SK-N-SH (cell line): Measurements from ENCODE around the gene TUBA1A. TPM values are rescaled to one million over a fixed set of nuclear protein-coding genes. Genes with fewer than 3 reads are reported as not detected.

ENCODE experiments used
- CTCF ChIA-PET: fragments of 300-600, 350-600 bp; formaldehyde crosslinking; extraction: SDS; loops from one replicate; lab custom pipeline; 2021; lab: Yijun Ruan, JAX
- POLR2A ChIA-PET: fragments of 350-600 bp; sonication (Branson Sonifier 250); formaldehyde crosslinking; extraction: SDS; loops from one replicate; lab custom pipeline; 2020; ENCODE audit warnings: antibody characterized with exemption, inconsistent platforms; lab: Yijun Ruan, JAX
- DNase-seq: peaks from one replicate; pipeline ENCODE4 v3.0.0; 2012
- H2AFZ ChIP-seq: fragments of 200-600 bp; sonication (generic); 2 replicates; pipeline ENCODE4 v1.8.1; 2016; ENCODE audit warnings: antibody characterized with exemption, mild to moderate bottlenecking, low read depth
- H3F3A ChIP-seq: fragments of 200-600 bp; sonication (generic); replicated peaks from 2 replicates; pipeline ENCODE3; 2016; ENCODE audit warnings: antibody characterized with exemption, mild to moderate bottlenecking; ENCODE audit not compliant: insufficient read depth
- H3K27ac ChIP-seq, 2 experiments: fragments of 200-500 bp in 1 of 2; fragments of 200-600 bp in 1 of 2; sonication (Bioruptor generic) in 1 of 2; sonication (generic), shearing (Covaris generic) in 1 of 2; 2 replicates each; pipeline versions ENCODE4 v1.5.1 to v1.6.1; 2014 to 2016; ENCODE audit warnings: low read depth in 2 of 2, inconsistent platforms in 1 of 2, low read length in 1 of 2, mild to moderate bottlenecking in 1 of 2, mixed read lengths in 1 of 2
- H3K27me3 ChIP-seq: fragments of 200-600 bp; sonication (generic), shearing (Covaris generic); 2 replicates; pipeline ENCODE4 v1.6.1; 2016; ENCODE audit warnings: mixed run types; ENCODE audit not compliant: insufficient read depth
- H3K36me3 ChIP-seq, 2 experiments: fragments of 200-500 bp in 1 of 2; fragments of 200-600 bp in 1 of 2; sonication (Bioruptor generic) in 1 of 2; sonication (generic) in 1 of 2; replicated peaks in 1 of 2; 2 replicates each; pipeline versions ENCODE3 to v1.5.1; 2014 to 2016; ENCODE audit warnings: low read length in 1 of 2, mild to moderate bottlenecking in 1 of 2; ENCODE audit not compliant: insufficient read depth in 2 of 2, control insufficient read depth in 1 of 2
- H3K4me1 ChIP-seq, 2 experiments: fragments of 200-500 bp in 1 of 2; fragments of 200-600 bp in 1 of 2; sonication (Bioruptor generic) in 1 of 2; sonication (generic), shearing (Covaris generic) in 1 of 2; 2 replicates each; pipeline versions ENCODE4 v1.5.1 to v1.6.1; 2014 to 2016; ENCODE audit warnings: low read depth in 1 of 2, low read length in 1 of 2, mixed run types in 1 of 2; ENCODE audit not compliant: insufficient read depth in 2 of 2, control insufficient read depth in 1 of 2
- H3K4me2 ChIP-seq: fragments of 200-600 bp; sonication (generic), shearing (Covaris generic); 2 replicates; pipeline ENCODE4 v1.6.1; 2017; ENCODE audit warnings: mixed run types
- H3K4me3 ChIP-seq, 2 experiments: fragments of 200-500 bp in 1 of 2; fragments of 200-600 bp in 1 of 2; sonication (Bioruptor generic) in 1 of 2; sonication (generic), shearing (Covaris generic) in 1 of 2; 2 replicates each; pipeline versions ENCODE4 v1.5.1 to v1.8.1; 2014 to 2016; ENCODE audit warnings: low read depth in 2 of 2, inconsistent platforms in 1 of 2, low read length in 1 of 2, mild to moderate bottlenecking in 1 of 2, mixed read lengths in 1 of 2, moderate library complexity in 1 of 2
- H3K79me2 ChIP-seq: fragments of 200-600 bp; sonication (generic); 2 replicates; pipeline ENCODE4 v1.8.1; 2017; ENCODE audit warnings: mild to moderate bottlenecking; ENCODE audit not compliant: insufficient read depth
- H3K9ac ChIP-seq: fragments of 200-600 bp; sonication (generic); 2 replicates; pipeline ENCODE4 v1.6.1; 2017; ENCODE audit warnings: mixed run types
- H3K9me2 ChIP-seq: fragments of 200-600 bp; sonication (generic); 2 replicates; pipeline ENCODE4 v1.6.1; 2017; ENCODE audit warnings: mixed run types
- H3K9me3 ChIP-seq: fragments of 200-600 bp; sonication (generic); 2 replicates; pipeline ENCODE4 v1.6.1; 2017; ENCODE audit warnings: mixed run types, mild to moderate bottlenecking, moderate library complexity
- H4K20me1 ChIP-seq: fragments of 200-600 bp; sonication (generic); 2 replicates; pipeline ENCODE4 v1.6.1; 2017; ENCODE audit warnings: mild to moderate bottlenecking, mixed run types; ENCODE audit not compliant: insufficient read depth
- ELF1 ChIP-seq: IDR thresholded peaks from 2 replicates; pipeline ENCODE4 v1.4.0; 2012
- FOXJ3 ChIP-seq: sonication (generic); formaldehyde crosslinking; IDR thresholded peaks from 2 replicates; pipeline ENCODE4 v1.5.1; 2020; ENCODE audit warnings: mild to moderate bottlenecking, missing genetic modification reagents
- FOXM1 ChIP-seq: IDR thresholded peaks from 2 replicates; pipeline ENCODE4 v1.4.0; 2012; ENCODE audit warnings: low read depth, mild to moderate bottlenecking
- JUND ChIP-seq: IDR thresholded peaks from 2 replicates; pipeline ENCODE4 v1.4.0; 2012
- MEF2A ChIP-seq: IDR thresholded peaks from 2 replicates; pipeline ENCODE4 v1.4.0; 2012; ENCODE audit warnings: low read depth, borderline replicate concordance
- RAD21 ChIP-seq: IDR thresholded peaks from 2 replicates; pipeline ENCODE4 v1.6.1; 2012; ENCODE audit warnings: mild to moderate bottlenecking, low read length
- REST ChIP-seq: IDR thresholded peaks from 2 replicates; pipeline ENCODE4 v1.6.1; 2012; ENCODE audit warnings: mild to moderate bottlenecking, low read depth, low read length, moderate library complexity
- RFX5 ChIP-seq: IDR thresholded peaks from 2 replicates; pipeline ENCODE4 v1.6.1; 2012; ENCODE audit warnings: mild to moderate bottlenecking, improper control_type of control experiment, low read length
- TAF1 ChIP-seq: IDR thresholded peaks from 2 replicates; pipeline ENCODE4 v1.6.1; 2012; ENCODE audit warnings: low read depth, mild to moderate bottlenecking, low read length, moderate library complexity, borderline replicate concordance
- TCF12 ChIP-seq: IDR thresholded peaks from 2 replicates; pipeline ENCODE4 v1.4.0; 2012
- WGBS: methylation state at CpG from one replicate; pipeline ENCODE4 v1.1.6; 2017; ENCODE audit warnings: low lambda C conversion rate; 5-methylcytosine and 5-hydroxymethylcytosine counted together
- polyA plus RNA-seq, 3 experiments: library from polyadenylated mRNA; depleted of rRNA; stranded (reverse); fragments of >200 nt; gene quantifications; 2 replicates each; pipeline ENCODE4 v1.2.3, GENCODE V29; 2012

Gene TUBA1A
- polyA plus RNA-seq, 1 of the 3 experiments (the other 2 are of a cell fraction): 1,427 TPM

- Histone ChIP-seq H3K4me1 (no peaks in the 10 kb centered on the region), H3F3A (no peaks in the 10 kb centered on the region), H3K9me2 (no peaks in the 10 kb centered on the region), H3K27me3 (no peaks in the 10 kb centered on the region), H2AFZ (no peak overlapping the region), H3K79me2 (no peaks in the 10 kb centered on the region), H3K27ac (no peak overlapping the region), H3K9me3 (no peaks in the 10 kb centered on the region), H3K4me3 (no peak overlapping the region), H3K36me3 (no peaks in the 10 kb centered on the region), H3K9ac (no peak overlapping the region), H3K4me2 (no peak overlapping the region), H4K20me1 (no peaks in the 10 kb centered on the region)
- ChIA-PET CTCF (no interaction called here), POLR2A (no interaction called here)
- 56% methylated on average over 3 of the region's 3 CpGs for WGBS
- DNase-seq: no peak
- TF ChIP-seq TCF12 (no peak), JUND (no peak), RAD21 (no peak)
Measured at GRCh38 chr12:49154221-49154620, 34.7 kb downstream of the TUBA1A start.

- no peak overlapping the region for H3K4me3 ChIP-seq
- H3K27ac ChIP-seq: no peak overlapping the region
- no peaks in the 10 kb centered on the region for H3F3A ChIP-seq
- WGBS: 93% methylated on average over 2 of the region's 2 CpGs
- no peaks in the 10 kb centered on the region for H3K79me2 ChIP-seq
- H3K9me3 ChIP-seq: no peaks in the 10 kb centered on the region
- H3K27me3 ChIP-seq: no peaks in the 10 kb centered on the region
- H3K4me1 ChIP-seq: no peaks in the 10 kb centered on the region
- POLR2A ChIA-PET: no interaction called here
- CTCF ChIA-PET: interaction anchor here (0.7 to 1.0 kb wide), 2 partner anchors 28 to 257 kb away, joined by 3 read pairs; no protein-coding TSS in a partner anchor
- no peaks in the 10 kb centered on the region for H4K20me1 ChIP-seq
- no peak for DNase-seq
- H3K4me2 ChIP-seq: no peak overlapping the region
- no peak overlapping the region for H3K9ac ChIP-seq
- no peak overlapping the region for H2AFZ ChIP-seq
- no peaks in the 10 kb centered on the region for H3K36me3 ChIP-seq
- no peaks in the 10 kb centered on the region for H3K9me2 ChIP-seq
- no peak for TF ChIP-seq TAF1
- TF ChIP-seq FOXJ3 (CRISPR knock-in tag): no peak
- TF ChIP-seq ELF1: no peak
- TF ChIP-seq MEF2A: no peak
- TF ChIP-seq RFX5: no peak
- no peak for TF ChIP-seq FOXM1
- TF ChIP-seq, all 33 proteins: peak for 0
Measured at GRCh38 chr12:49147384-49147783, 41.5 kb downstream of the TUBA1A start.

- no peak for TF ChIP-seq REST
- Histone ChIP-seq H3F3A (no peaks in the 10 kb centered on the region), H3K4me3 (no peak overlapping the region), H3K79me2 (no peaks in the 10 kb centered on the region), H3K27ac (no peak overlapping the region), H3K9me2 (no peaks in the 10 kb centered on the region), H3K4me1 (no peaks in the 10 kb centered on the region), H3K27me3 (no peaks in the 10 kb centered on the region), H3K9ac (no peak overlapping the region), H3K9me3 (no peaks in the 10 kb centered on the region), H2AFZ (no peak overlapping the region), H3K36me3 (no peaks in the 10 kb centered on the region), H3K4me2 (no peak overlapping the region), H4K20me1 (no peaks in the 10 kb centered on the region)
- 88% methylated on average over 1 of the region's 1 CpG for WGBS
- ChIA-PET POLR2A (interaction anchor here (0.5 kb wide), 1 partner anchor 23 kb away, joined by 3 read pairs; no protein-coding TSS in a partner anchor), CTCF (interaction anchor here (0.9 kb wide), 3 partner anchors 12 to 88 kb away, joined by 3 to 4 read pairs (median 4); no protein-coding TSS in a partner anchor)
- no peak for DNase-seq
Measured at GRCh38 chr12:49146406-49146805, 42.5 kb downstream of the TUBA1A start.
